GM12892 (cell line): ENCODE data around the gene NKD1.

Experiments used
- POLR2A ChIP-seq: IDR thresholded peaks from 2 replicates; pipeline ENCODE4 v1.6.1; 2011; ENCODE audit warnings: low read depth, low read length, control low read depth
- POLR2AphosphoS5 ChIP-seq: IDR thresholded peaks from 2 replicates; pipeline ENCODE4 v1.6.1; 2011; ENCODE audit warnings: low read depth, low read length, control low read depth
- TAF1 ChIP-seq: IDR thresholded peaks from 2 replicates; pipeline ENCODE4 v1.6.1; 2011; ENCODE audit warnings: low read depth, mild to moderate bottlenecking, control low read depth, low read length, borderline replicate concordance

DNA sequence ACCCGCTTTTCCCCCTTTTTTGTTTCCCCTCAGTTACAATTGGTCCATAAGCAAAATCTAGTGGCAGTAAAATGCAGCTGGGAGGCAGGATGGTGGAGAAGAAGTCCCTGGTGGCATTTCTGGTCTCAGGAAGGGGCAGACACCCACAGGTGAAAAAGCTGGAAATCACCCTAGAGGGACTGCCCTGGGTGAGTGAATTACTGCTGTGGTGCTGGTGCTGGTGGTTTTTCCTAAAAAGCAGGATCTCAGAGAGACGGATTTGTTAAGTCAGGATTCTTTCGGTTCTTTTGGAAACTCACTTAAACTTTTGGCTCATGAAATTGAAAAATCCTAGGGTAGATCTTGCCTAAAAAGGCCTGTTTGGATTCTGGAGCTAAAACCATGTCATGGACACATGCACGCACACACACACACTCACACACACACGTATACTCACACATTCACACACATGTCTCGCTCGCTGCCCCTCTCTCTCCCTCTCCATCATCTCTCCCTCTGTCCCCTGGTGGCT, 65.8 kb downstream of the NKD1 start:
- TF ChIP-seq POLR2A (no peak), POLR2AphosphoS5 (no peak), TAF1 (no peak)
